ENCODE results near the gene NRL. TPM values are rescaled to one million over a fixed set of nuclear protein-coding genes. Genes with fewer than 3 reads are reported as not detected.
A peak's percentile ranks its signal among the peaks of the same experiment; 100 is the strongest.

Gene NRL
- total and polyA plus RNA-seq, 9 of the 15 experiments (the other 6 are each of a cell fraction or from before 2014, with no cell fraction given) = 0.07 to 2.7 (median 1.4) TPM; not detected in 1

GRCh38 chr14:24096545-24097181 lies 18.1 kb downstream of the NRL start:
- POLR2A ChIA-PET = interaction anchor here (0.5 to 5.8 kb wide), 4 partner anchors 10 to 50 kb away, joined by 3 to 40 read pairs (median 16); partner anchors contain the start of gene RNF31
- DNase-seq (ENCODE audit: extremely low read depth in 1 of 4, low spot score in 3 of 4) = no peak
- CTCF ChIA-PET (ENCODE audit: low intra/inter-chr PET ratio) = no interaction called here
- in situ Hi-C loops (cut with MboI) (no loop called here), intact Hi-C loops (cut with micrococcal nuclease) (loop anchor here (10.0 kb wide), 2 partner anchors 48 to 82 kb away; partner anchors contain the start of genes EMC9, PSME2 and RNF31)
- no peak for ATAC-seq
- TF ChIP-seq RBM17 (IDR thresholded peaks at IDR 0.05; ENCODE audit: borderline replicate concordance, low read depth, low read length) = no peak
- TF ChIP-seq POLR2AphosphoS2 (IDR thresholded peaks at IDR 0.05; ENCODE audit: low read length) = peak; percentile 69
- TF ChIP-seq ZNF12 (CRISPR knock-in tag; IDR thresholded peaks at IDR 0.05) = no peak
- TF ChIP-seq HMG20B (CRISPR knock-in tag; IDR thresholded peaks at IDR 0.05) = no peak
- no peak for TF ChIP-seq ZBTB49 (CRISPR knock-in tag; IDR thresholded peaks at IDR 0.05; ENCODE audit: borderline replicate concordance)
- no peak for TF ChIP-seq HMGXB4 (CRISPR knock-in tag; IDR thresholded peaks at IDR 0.05)
- Histone ChIP-seq H3K9me3 (replicated peaks; ENCODE audit: control insufficient read depth, insufficient read depth, low read depth, low read length) (no peaks in the 10 kb centered on the region), H3K9me1 (ENCODE audit: control insufficient read depth, insufficient read depth, low read length) (no peaks in the 10 kb centered on the region), H3K4me3 (no peak overlapping the region), H3K4me1 (replicated peaks in 1 of 2; ENCODE audit: control insufficient read depth in 2 of 2, insufficient read depth in 2 of 2, low read length in 2 of 2) (peaks cover 18 to 22% of the 10 kb centered on the region in 2 experiments; a peak in 4 of 5 replicates), H4K20me1 (replicated peaks; ENCODE audit: control insufficient read depth, insufficient read depth, low read length) (0 out of 2 replicates have a peak, but pooled peaks cover 2% of the 10 kb centered on the region), H3K9ac (ENCODE audit: insufficient read depth in 1 of 2, low read depth in 2 of 2, low read length in 2 of 2) (peak overlapping the region in 1 of 2 experiments; percentile 36; a peak in 1 of 4 replicates), H3K27me3 (ENCODE audit: control insufficient read depth in 2 of 2, insufficient read depth in 2 of 2, low read length in 2 of 2) (no peaks in the 10 kb centered on the region), H3K27ac (ENCODE audit: extremely low read depth, low read depth, low read length) (no peak overlapping the region), H3K36me3 (ENCODE audit: control insufficient read depth, insufficient read depth, low read length) (peaks cover 44% of the 10 kb centered on the region; the same call in 2 of the 3 replicates), H3K79me2 (ENCODE audit: control insufficient read depth, insufficient read depth, low read length) (peaks cover 29% of the 10 kb centered on the region), H2AFZ (ENCODE audit: low read depth, low read length) (no peak overlapping the region), H3K4me2 (ENCODE audit: insufficient read depth, low read length) (no peak overlapping the region; the same call in 1 of the 2 replicates)
- BruUV-seq (replicated peaks) = no TSS peak
- WGBS (ENCODE audit: insufficient coverage, low coverage, missing lambda C conversion rate) = 91% methylated on average over 6 of the region's 8 CpGs
- FAIRE-seq = no peak
